Activated naive CD8-positive, alpha-beta T cell treated with anti-CD3 and anti-CD28 coated beads, Interleukin-2, amount 50 U/mL, for 24 hours (primary cell): ENCODE measurements around the gene TNXB.
"Not testable (repeated sequence)": the region's sequence is repeated elsewhere in the genome, so short reads cannot be mapped to it uniquely, and the experiment has no call there.

ENCODE experiments used
- ATAC-seq: fragments of 150-1000 bp; cut with Tn5 transposase; one replicate; pipeline ENCODE4 v1.10.0; 2021
- DNase-seq: peaks from one replicate; pipeline ENCODE4 v3.0.0; 2021
- H3K27ac Mint-ChIP-seq: one replicate; pipeline ENCODE4 v1.8.0; 2021; ENCODE audit warnings: mild to moderate bottlenecking, mixed read lengths
- H3K27me3 Mint-ChIP-seq: one replicate; pipeline ENCODE4 v1.8.0; 2021; ENCODE audit warnings: mixed read lengths
- H3K36me3 Mint-ChIP-seq: one replicate; pipeline ENCODE4 v1.8.0; 2021; ENCODE audit warnings: low read depth, mixed read lengths
- H3K4me1 Mint-ChIP-seq: one replicate; pipeline ENCODE4 v1.8.0; 2021; ENCODE audit warnings: mixed read lengths
- H3K4me3 Mint-ChIP-seq: one replicate; pipeline ENCODE4 v1.8.0; 2021; ENCODE audit warnings: mild to moderate bottlenecking, moderate library complexity, mixed read lengths
- H3K9me3 Mint-ChIP-seq: one replicate; pipeline ENCODE4 v1.8.0; 2021; ENCODE audit warnings: mixed read lengths

The TNXB gene

DNA sequence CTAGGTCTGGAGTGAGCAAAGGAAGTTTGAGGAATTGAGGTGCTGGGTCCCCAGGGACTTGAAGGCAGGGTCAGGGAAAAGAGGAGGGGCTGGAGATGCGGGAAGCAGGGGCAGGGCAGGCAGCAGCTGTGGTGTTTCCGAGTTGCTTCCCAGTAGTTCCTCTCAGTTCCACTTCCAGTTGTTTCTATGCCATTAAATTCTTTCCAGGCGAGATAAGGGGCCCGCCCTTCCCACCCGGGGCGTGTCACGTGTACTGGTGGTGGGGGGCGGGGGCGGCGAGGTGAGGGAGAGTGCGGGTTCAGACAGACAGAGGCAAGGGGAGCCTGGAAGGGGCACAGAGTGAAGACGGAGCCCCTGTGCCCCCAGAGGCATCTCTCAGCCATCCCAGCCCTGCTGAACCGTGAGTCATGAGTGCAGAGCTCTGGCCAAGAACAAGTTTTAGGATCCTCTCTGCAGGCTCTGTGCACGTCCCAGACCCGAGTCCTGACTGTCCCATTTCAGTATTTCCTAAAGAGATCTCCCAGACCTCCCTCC is 977 bp downstream of the TNXB start:
- Mint-ChIP-seq H3K27ac (no peak overlapping the region), H3K36me3 (peaks cover 2% of the 10 kb centered on the region), H3K4me1 (peaks cover 22% of the 10 kb centered on the region), H3K9me3 (no peaks in the 10 kb centered on the region), H3K27me3 (peaks cover 14% of the 10 kb centered on the region), H3K4me3 (no peak overlapping the region)
- no peak for DNase-seq
- ATAC-seq = peak; percentile 37

DNA sequence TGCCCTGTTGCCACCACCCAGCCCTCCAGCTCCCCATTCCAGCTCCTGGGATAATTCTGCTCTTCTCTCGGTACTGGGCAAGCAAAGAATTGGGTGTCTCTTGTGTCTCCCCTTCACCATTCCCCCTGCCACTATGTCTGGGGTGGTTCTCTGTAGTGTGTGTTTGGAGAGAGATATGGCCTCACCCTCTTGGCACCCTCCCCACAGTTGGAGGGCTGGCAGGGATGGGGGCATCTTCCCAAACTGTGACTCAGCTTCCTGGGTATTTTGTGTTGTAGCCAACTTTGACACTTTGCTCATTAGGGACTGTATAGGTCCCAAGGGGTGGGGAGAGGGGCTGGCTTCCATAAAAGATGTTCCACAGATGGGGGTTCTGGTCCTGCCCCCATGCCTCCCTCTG is 1.7 kb downstream of the TNXB start:
- DNase-seq (no peak), ATAC-seq (no peak)
- Mint-ChIP-seq H3K27me3 (peaks cover 14% of the 10 kb centered on the region), H3K4me1 (peaks cover 22% of the 10 kb centered on the region), H3K27ac (no peak overlapping the region), H3K36me3 (peaks cover 2% of the 10 kb centered on the region), H3K4me3 (no peak overlapping the region), H3K9me3 (no peaks in the 10 kb centered on the region)

GRCh38 chr6:32105433-32105832 is 3.7 kb downstream of the TNXB start:
- no peak overlapping the region for H3K27ac Mint-ChIP-seq
- DNase-seq (no peak), ATAC-seq (no peak)
- H3K4me3 Mint-ChIP-seq = no peak overlapping the region
- peaks cover 2% of the 10 kb centered on the region for H3K36me3 Mint-ChIP-seq
- H3K9me3 Mint-ChIP-seq = no peaks in the 10 kb centered on the region
- peaks cover 14% of the 10 kb centered on the region for H3K27me3 Mint-ChIP-seq
- peaks cover 22% of the 10 kb centered on the region for H3K4me1 Mint-ChIP-seq

DNA sequence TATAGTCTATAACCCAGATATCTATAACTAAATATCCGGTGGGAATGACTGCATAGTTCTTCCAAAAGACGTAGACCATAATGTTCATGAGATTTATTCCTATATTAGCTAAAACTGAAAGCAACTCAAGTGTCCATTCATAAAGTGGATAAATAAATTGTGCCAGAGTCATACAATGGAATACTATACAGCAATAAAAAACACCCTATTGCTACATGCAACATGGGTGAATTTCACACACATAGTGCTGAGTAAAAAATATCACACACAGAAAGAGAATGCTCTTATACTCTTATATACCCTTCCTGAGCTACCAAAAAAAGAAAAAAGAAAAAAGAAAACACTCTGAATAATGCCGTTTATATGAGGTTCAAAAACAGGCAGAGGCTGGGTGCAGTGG is 6.9 kb downstream of the TNXB start:
- no peak overlapping the region for H3K27ac Mint-ChIP-seq
- ATAC-seq (no peak), DNase-seq (no peak)
- no peak overlapping the region for H3K4me3 Mint-ChIP-seq
- H3K27me3 Mint-ChIP-seq = peaks cover 26% of the 10 kb centered on the region
- peaks cover 2% of the 10 kb centered on the region for H3K36me3 Mint-ChIP-seq
- H3K4me1 Mint-ChIP-seq = peaks cover under 1% of the 10 kb centered on the region
- no peaks in the 10 kb centered on the region for H3K9me3 Mint-ChIP-seq

DNA sequence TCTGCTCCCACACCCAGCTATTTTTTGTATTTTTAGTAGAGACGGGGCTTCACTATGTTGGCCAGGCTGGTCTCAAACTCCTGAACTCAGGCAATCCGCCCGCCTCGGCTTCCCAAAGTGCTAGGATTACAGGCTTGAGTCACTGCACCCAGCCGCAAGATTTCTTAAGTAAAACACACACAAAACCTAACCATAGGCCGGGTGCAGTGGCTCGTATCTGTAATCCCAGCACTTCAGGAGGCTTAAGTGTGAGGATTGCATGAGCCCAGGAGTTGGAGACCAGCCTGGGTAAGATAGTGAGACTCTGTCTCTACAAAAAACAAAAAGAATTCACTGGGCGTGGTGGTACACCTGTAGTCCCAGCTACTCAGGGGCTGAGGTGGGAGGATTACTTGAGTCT is 8.9 kb downstream of the TNXB start:
- H3K9me3 Mint-ChIP-seq, ATAC-seq, H3K27ac Mint-ChIP-seq, H3K4me3 Mint-ChIP-seq, H3K4me1 Mint-ChIP-seq, H3K36me3 Mint-ChIP-seq, DNase-seq: not testable (repeated sequence)
- H3K27me3 Mint-ChIP-seq = peaks cover 33% of the 10 kb centered on the region

- peaks cover 33% of the 10 kb centered on the region for H3K27me3 Mint-ChIP-seq
Observed at GRCh38 chr6:32097364-32097763, 11.8 kb downstream of the TNXB start.

DNA sequence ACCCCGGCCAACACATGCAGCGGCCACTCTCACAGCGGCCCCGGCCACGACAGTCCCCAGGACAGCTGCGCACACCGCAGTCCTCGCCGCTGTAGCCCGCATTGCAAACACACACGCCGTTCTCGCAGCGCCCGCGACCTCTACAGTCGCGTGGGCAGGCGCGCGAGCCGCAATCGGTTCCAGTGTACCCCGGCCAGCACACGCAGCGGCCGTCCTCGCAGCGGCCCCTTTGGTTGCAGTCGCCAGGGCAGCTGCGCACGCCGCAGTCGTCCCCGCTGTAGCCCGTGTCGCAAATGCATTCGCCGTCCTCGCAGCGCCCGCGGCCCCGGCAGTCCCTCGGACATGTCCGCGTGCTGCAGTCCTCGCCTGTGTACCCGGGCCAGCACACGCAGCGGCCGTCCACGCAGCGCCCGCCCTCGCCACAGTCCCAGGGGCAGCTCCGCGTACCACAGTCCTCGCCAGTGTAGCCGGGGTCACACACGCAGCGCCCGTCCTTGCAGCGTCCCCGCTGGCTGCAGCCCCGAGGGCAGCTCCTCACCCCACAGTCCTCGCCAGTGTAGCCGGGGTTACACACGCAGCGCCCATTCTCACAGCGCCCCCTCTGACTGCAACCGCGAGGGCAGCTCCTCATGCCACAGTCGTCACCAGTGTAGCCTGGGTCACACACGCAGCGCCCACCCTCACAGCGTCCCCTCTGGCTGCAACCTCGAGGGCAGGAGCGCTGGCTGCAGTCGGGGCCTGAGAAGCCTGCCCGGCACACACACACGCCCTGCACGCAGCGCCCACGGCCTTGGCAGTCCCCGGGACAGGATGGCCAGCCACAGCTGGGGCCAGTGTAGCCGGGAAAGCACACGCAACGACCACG is 12.5 kb downstream of the TNXB start:
- no peak overlapping the region for H3K4me3 Mint-ChIP-seq
- H3K9me3 Mint-ChIP-seq = no peaks in the 10 kb centered on the region
- no peaks in the 10 kb centered on the region for H3K36me3 Mint-ChIP-seq
- H3K27me3 Mint-ChIP-seq = peaks cover 40% of the 10 kb centered on the region
- H3K27ac Mint-ChIP-seq = no peak overlapping the region
- peak; percentile 26 for ATAC-seq
- DNase-seq = no peak
- H3K4me1 Mint-ChIP-seq = no peaks in the 10 kb centered on the region

More at GRCh38 chr6:32097364-32097763, 11.8 kb downstream of the TNXB start:
- DNase-seq (no peak), ATAC-seq (no peak)
- Mint-ChIP-seq H3K36me3 (no peaks in the 10 kb centered on the region), H3K9me3 (no peaks in the 10 kb centered on the region), H3K4me1 (no peaks in the 10 kb centered on the region), H3K4me3 (no peak overlapping the region), H3K27ac (no peak overlapping the region)

DNA sequence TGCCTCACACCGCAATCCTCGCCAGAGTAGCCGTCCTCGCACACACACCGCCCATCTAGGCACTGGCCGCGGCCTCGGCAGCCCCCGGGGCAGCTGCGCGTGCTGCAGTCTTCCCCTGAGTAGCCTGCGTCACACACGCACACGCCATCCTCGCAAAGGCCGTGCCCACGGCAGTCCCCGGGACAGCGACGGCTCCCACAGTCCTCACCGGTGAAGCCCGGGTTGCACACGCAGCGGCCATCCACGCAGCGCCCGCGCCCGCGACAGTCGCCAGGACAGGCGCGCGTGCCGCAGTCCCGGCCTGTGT is 13.1 kb downstream of the TNXB start:
- Mint-ChIP-seq H3K9me3 (no peaks in the 10 kb centered on the region), H3K4me3 (no peak overlapping the region), H3K36me3 (no peaks in the 10 kb centered on the region), H3K27ac (no peak overlapping the region), H3K27me3 (peaks cover 40% of the 10 kb centered on the region), H3K4me1 (no peaks in the 10 kb centered on the region)
- no peak for ATAC-seq
- no peak for DNase-seq

- no peak overlapping the region for H3K27ac Mint-ChIP-seq
- no peak for ATAC-seq
- DNase-seq = no peak
- H3K9me3 Mint-ChIP-seq = no peaks in the 10 kb centered on the region
- no peaks in the 10 kb centered on the region for H3K4me1 Mint-ChIP-seq
- H3K27me3 Mint-ChIP-seq = peaks cover 44% of the 10 kb centered on the region
- H3K4me3 Mint-ChIP-seq = no peak overlapping the region
- no peaks in the 10 kb centered on the region for H3K36me3 Mint-ChIP-seq
Observed at GRCh38 chr6:32095338-32096086, 13.6 kb downstream of the TNXB start.

DNA sequence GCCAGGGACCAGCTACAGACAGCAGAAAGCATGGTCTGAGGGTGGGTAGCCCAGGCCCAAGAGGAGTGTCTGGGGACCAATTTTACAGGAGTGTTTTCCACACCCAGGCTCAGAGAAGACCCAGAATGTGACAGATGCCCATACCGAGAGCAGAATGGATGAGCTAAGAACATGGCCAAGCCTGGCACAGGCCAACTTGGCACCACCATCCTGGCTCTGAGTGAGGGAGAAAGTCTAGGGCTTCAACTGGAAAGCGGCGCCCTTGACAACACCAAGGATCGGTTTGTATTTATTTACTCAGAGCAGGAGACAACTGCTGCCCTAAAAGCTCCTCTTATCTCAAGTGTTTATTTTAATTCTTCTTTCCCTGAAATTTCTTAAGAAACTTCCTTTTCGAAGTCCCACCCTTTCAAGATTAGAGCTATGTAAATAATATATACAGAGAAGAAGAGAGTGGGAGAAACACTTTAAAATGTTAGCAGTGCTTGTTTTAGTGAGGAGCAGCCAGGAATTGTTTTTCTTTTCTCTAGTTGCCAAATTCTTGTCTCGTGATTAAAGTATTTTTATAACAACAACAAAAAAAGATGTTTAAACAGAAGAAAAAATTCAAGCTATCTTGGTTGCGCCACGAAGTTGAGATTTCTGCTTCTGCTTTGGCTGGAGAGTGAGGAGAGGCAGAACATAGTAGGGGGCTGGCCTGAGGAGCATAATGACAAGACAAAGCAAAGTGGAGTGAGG is 16.2 kb downstream of the TNXB start:
- DNase-seq (no peak), ATAC-seq (no peak)
- Mint-ChIP-seq H3K36me3 (no peaks in the 10 kb centered on the region), H3K9me3 (no peaks in the 10 kb centered on the region), H3K27me3 (peaks cover 49% of the 10 kb centered on the region), H3K27ac (no peak overlapping the region), H3K4me3 (no peak overlapping the region), H3K4me1 (peaks cover 3% of the 10 kb centered on the region)

DNA sequence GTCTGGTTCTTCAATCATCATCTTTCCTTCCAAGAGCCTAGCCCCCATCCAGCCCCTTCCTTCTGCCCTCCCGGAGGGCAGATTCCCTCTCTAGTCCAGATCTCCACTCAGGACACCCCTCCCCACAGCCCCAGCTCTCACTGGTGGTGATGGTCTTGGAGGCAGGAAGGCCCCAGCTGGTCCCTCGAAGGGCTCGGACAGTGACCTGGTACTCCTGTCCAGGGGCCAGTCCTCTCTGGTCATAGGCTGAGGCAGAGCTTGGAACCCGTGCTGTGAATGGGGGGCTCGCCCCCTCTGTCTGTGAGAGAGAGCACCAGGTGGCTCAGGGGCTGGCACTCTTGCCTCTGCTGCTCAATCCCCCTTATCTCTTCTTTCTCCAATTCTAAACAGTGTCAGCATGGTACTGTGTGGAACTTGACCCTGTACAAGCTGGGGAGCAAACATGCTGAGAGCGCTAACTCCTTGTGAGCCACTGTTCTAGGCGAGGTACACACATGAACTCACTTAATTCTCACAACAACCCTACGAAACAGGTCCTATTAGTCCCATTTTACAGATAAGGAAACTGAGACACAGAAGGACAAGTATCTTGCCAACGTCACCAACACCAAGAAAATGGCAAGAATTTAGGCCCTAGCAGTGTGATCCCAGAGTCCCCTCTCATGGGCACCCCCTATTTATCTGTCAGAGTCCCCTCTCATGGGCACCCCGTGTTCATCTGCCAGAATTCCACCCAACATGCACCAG is 19.9 kb downstream of the TNXB start:
- no peak overlapping the region for H3K4me3 Mint-ChIP-seq
- H3K27ac Mint-ChIP-seq = no peak overlapping the region

GRCh38 chr6:32088487-32089049 is 20.6 kb downstream of the TNXB start:
- H3K4me1 Mint-ChIP-seq = peaks cover 14% of the 10 kb centered on the region
- DNase-seq (no peak), ATAC-seq (no peak)
- no peak overlapping the region for H3K4me3 Mint-ChIP-seq
- no peaks in the 10 kb centered on the region for H3K9me3 Mint-ChIP-seq
- H3K27me3 Mint-ChIP-seq = peaks cover 58% of the 10 kb centered on the region
- no peaks in the 10 kb centered on the region for H3K36me3 Mint-ChIP-seq
- H3K27ac Mint-ChIP-seq = no peak overlapping the region

More for the DNA sequence above, 19.9 kb downstream of the TNXB start:
- peaks cover 54% of the 10 kb centered on the region for H3K27me3 Mint-ChIP-seq
- DNase-seq (no peak), ATAC-seq (no peak)
- no peaks in the 10 kb centered on the region for H3K36me3 Mint-ChIP-seq
- peaks cover 14% of the 10 kb centered on the region for H3K4me1 Mint-ChIP-seq
- no peaks in the 10 kb centered on the region for H3K9me3 Mint-ChIP-seq

- no peaks in the 10 kb centered on the region for H3K9me3 Mint-ChIP-seq
- H3K4me3 Mint-ChIP-seq = no peak overlapping the region
- no peaks in the 10 kb centered on the region for H3K36me3 Mint-ChIP-seq
- peaks cover 65% of the 10 kb centered on the region for H3K27me3 Mint-ChIP-seq
- DNase-seq (peak; percentile 78), ATAC-seq (peak; percentile 71)
- no peak overlapping the region for H3K27ac Mint-ChIP-seq
- peaks cover 14% of the 10 kb centered on the region for H3K4me1 Mint-ChIP-seq
Observed at GRCh38 chr6:32087574-32088486, 21.3 kb downstream of the TNXB start.
